Immature natural killer cell (primary cell): ENCODE results near the gene VPS51. TPM values are rescaled to one million over a fixed set of nuclear protein-coding genes. Genes with fewer than 3 reads are reported as not detected.

ENCODE experiments used
- DNase-seq, 3 donors: peaks; one replicate each; pipeline ENCODE4 v3.0.0; 2022; ENCODE audit warnings: mixed read lengths in 1 of 3
- H3K27ac Mint-ChIP-seq, 6 donors: one replicate each; pipeline ENCODE4 v1.8.0; 2020; ENCODE audit warnings: mixed read lengths in 6 of 6, mild to moderate bottlenecking in 5 of 6, inconsistent platforms in 4 of 6, moderate library complexity in 3 of 6
- H3K27me3 Mint-ChIP-seq, 3 donors: one replicate each; pipeline ENCODE4 v1.8.0; 2020 to 2021; ENCODE audit warnings: low read depth in 3 of 3, mild to moderate bottlenecking in 3 of 3, mixed read lengths in 3 of 3, moderate library complexity in 3 of 3, inconsistent platforms in 1 of 3
- H3K36me3 Mint-ChIP-seq, 3 donors: one replicate each; pipeline ENCODE4 v1.8.0; 2020; ENCODE audit warnings: mixed read lengths in 3 of 3, inconsistent platforms in 2 of 3, mild to moderate bottlenecking in 2 of 3
- H3K4me1 Mint-ChIP-seq, 2 donors: one replicate each; pipeline ENCODE4 v1.8.0; 2020; ENCODE audit warnings: inconsistent platforms in 2 of 2, mild to moderate bottlenecking in 2 of 2, mixed read lengths in 2 of 2, moderate library complexity in 1 of 2
- H3K4me3 Mint-ChIP-seq, 5 donors: one replicate each; pipeline ENCODE4 v1.8.0; 2020; ENCODE audit warnings: mild to moderate bottlenecking in 5 of 5, mixed read lengths in 5 of 5, inconsistent platforms in 3 of 5, moderate library complexity in 3 of 5
- H3K9me3 Mint-ChIP-seq, 6 donors: one replicate each; pipeline ENCODE4 v1.8.0; 2020; ENCODE audit warnings: mild to moderate bottlenecking in 6 of 6, mixed read lengths in 6 of 6, inconsistent platforms in 4 of 6, moderate library complexity in 3 of 6
- polyA plus RNA-seq, 3 donors: library from polyadenylated mRNA; unstranded; fragments of 300-500 nt; fragmentation: Illumina TruSeq; gene quantifications; one replicate each; pipeline ENCODE4 v1.2.3, GENCODE V29; 2021

Gene VPS51
- 100 to 1,000 TPM in 1 of 3 donors, 10 to 100 TPM in 2; 70.3 to 102 (median 87.7) TPM for polyA plus RNA-seq

DNA sequence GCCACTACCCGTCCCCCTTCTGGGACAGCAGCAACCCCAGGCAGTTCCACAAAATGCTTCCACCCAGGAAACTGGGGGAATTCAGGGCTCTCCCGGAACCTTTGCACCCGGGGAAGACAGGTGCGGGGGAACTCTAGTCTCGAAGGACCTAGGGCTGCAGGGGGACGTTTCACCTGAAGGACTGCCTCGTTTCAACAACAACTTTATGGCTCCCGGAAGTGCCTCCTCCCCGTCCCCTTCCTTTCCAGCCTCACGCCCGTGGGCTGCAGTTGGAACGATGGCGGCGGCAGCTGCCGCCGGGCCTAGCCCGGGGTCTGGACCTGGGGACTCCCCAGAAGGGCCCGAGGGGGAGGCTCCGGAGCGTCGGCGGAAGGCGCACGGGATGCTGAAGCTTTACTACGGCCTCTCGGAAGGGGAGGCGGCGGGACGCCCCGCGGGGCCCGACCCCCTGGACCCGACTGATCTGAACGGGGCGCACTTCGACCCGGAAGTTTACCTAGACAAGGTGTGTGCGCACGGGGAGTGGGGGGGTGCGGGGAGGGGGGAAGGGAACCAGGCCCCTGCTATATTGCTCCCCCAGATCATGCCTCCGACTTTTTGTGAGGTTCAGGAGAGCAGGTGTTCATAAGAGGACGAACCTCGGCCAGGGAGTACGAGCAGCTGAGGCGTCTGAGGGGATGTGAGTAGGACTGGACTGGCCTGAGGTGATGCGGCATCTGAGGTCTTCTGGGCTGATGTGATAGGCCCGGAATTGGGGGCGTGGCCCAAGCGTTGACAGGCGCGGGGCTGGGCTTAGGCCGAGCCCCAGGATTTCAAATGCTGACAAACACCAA lies at the start of gene VPS51:
Gene VPS51 (plus strand): TSS at position 241 of the 833 bp plus-strand sequence. CDS start 37 bp downstream, at position 278.
- Mint-ChIP-seq H3K4me3 (peak within 1 kb of the TSS; percentile 91 to 96 (median 94)), H3K36me3 (no peaks in the 10 kb centered on the region), H3K27ac (peak within 1 kb of the TSS; percentile 83 to 96 (median 95)), H3K27me3 (peaks cover 0 to 9% (median 7%) of the 10 kb centered on the region in 3 donors), H3K4me1 (peaks cover 18 to 27% of the 10 kb centered on the region in 2 donors), H3K9me3 (no peaks in the 10 kb centered on the region)
- peak; percentile 82 to 86 (median 86) for DNase-seq

DNA sequence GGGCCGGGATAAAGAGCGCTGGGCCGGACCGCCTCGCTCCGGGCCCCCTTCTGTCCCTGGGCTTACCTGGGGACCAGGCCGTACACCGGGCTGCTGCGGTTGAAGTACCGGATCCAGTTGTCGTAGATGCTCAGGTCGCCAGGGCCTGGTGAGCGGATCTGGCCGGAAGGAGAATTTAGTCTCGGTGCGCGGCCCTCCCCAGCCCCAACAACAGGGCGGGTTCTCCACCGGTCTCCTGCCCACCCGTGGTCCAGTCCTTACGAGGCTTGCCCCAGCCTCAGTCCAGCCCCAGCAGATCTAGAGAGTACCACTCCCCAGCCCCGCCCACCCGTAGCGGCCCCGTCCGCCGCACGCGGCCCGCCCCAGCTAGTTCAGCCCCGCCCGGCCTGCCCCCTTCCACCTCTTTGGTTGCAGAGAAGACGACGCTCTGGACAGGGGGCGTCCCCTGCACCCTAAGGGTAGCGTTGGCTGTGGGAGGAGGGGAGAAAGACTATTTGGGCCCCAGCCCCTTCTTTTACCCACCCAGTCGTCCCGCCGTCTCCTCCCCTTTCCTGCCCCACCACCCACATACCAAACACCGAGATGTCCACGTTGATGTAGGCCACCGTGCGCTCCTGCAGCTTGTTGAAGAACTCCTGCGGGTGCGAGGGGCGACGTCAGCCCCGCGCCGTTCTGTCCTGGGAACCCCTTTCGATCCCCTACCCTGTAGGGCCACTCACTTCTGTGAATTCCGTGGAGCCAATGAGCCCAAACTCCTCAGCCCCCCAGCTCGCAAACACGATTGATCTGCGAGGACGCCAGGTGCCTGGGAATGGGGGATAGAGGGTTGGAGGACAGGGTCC lies 48.2 kb upstream of the VPS51 start:
- H3K36me3 Mint-ChIP-seq, result peaks cover 0 to 4% (median 0%) of the 10 kb centered on the region in 3 donors
- peaks cover 22 to 24% of the 10 kb centered on the region in 2 donors for H3K4me1 Mint-ChIP-seq
- peaks cover 0 to 6% (median 3%) of the 10 kb centered on the region in 3 donors for H3K27me3 Mint-ChIP-seq
- peak overlapping the region; percentile 85 to 98 (median 96) for H3K4me3 Mint-ChIP-seq
- H3K9me3 Mint-ChIP-seq, result no peaks in the 10 kb centered on the region
- H3K27ac Mint-ChIP-seq, result peak overlapping the region; percentile 68 to 94 (median 88)
- DNase-seq, result peak; percentile 25 to 36 (median 33)

GRCh38 chr11:65051398-65051858 lies 44.6 kb upstream of the VPS51 start:
- Mint-ChIP-seq H3K4me1 (peaks cover 19 to 20% of the 10 kb centered on the region in 2 donors), H3K4me3 (no peak overlapping the region), H3K27me3 (peaks cover 3 to 7% (median 4%) of the 10 kb centered on the region in 3 donors), H3K36me3 (no peaks in the 10 kb centered on the region), H3K27ac (no peak overlapping the region), H3K9me3 (no peaks in the 10 kb centered on the region)
- DNase-seq, result no peak

GRCh38 chr11:65053827-65054508 lies 42.0 kb upstream of the VPS51 start:
- no peaks in the 10 kb centered on the region for H3K4me1 Mint-ChIP-seq
- no peaks in the 10 kb centered on the region for H3K9me3 Mint-ChIP-seq
- DNase-seq, result no peak
- H3K36me3 Mint-ChIP-seq, result no peaks in the 10 kb centered on the region
- no peak overlapping the region for H3K4me3 Mint-ChIP-seq
- peaks cover 0 to 4% (median 3%) of the 10 kb centered on the region in 3 donors for H3K27me3 Mint-ChIP-seq
- peak overlapping the region in 2 of 6 donors; percentile 30 to 73 for H3K27ac Mint-ChIP-seq

- H3K4me3 Mint-ChIP-seq, result no peak overlapping the region
- no peaks in the 10 kb centered on the region for H3K4me1 Mint-ChIP-seq
- peaks cover 0 to 4% (median 3%) of the 10 kb centered on the region in 3 donors for H3K27me3 Mint-ChIP-seq
- H3K27ac Mint-ChIP-seq, result no peak overlapping the region
- DNase-seq, result no peak
- H3K36me3 Mint-ChIP-seq, result no peaks in the 10 kb centered on the region
- no peaks in the 10 kb centered on the region for H3K9me3 Mint-ChIP-seq
These were observed 40.5 kb upstream of the VPS51 start for GRCh38 chr11:65055538-65055937.

- Mint-ChIP-seq H3K36me3 (no peaks in the 10 kb centered on the region), H3K27ac (no peak overlapping the region), H3K4me1 (no peaks in the 10 kb centered on the region), H3K9me3 (no peaks in the 10 kb centered on the region), H3K4me3 (no peak overlapping the region), H3K27me3 (peaks cover 1 to 4% (median 3%) of the 10 kb centered on the region in 3 donors)
- DNase-seq, result no peak
These were observed 39.0 kb upstream of the VPS51 start for GRCh38 chr11:65056999-65057398.

- peaks cover 1 to 4% (median 3%) of the 10 kb centered on the region in 3 donors for H3K27me3 Mint-ChIP-seq
- DNase-seq, result no peak
- no peaks in the 10 kb centered on the region for H3K36me3 Mint-ChIP-seq
- H3K9me3 Mint-ChIP-seq, result no peaks in the 10 kb centered on the region
- no peak overlapping the region for H3K27ac Mint-ChIP-seq
- H3K4me3 Mint-ChIP-seq, result no peak overlapping the region
- H3K4me1 Mint-ChIP-seq, result no peaks in the 10 kb centered on the region
These were observed 38.5 kb upstream of the VPS51 start for GRCh38 chr11:65057526-65057925.

DNA sequence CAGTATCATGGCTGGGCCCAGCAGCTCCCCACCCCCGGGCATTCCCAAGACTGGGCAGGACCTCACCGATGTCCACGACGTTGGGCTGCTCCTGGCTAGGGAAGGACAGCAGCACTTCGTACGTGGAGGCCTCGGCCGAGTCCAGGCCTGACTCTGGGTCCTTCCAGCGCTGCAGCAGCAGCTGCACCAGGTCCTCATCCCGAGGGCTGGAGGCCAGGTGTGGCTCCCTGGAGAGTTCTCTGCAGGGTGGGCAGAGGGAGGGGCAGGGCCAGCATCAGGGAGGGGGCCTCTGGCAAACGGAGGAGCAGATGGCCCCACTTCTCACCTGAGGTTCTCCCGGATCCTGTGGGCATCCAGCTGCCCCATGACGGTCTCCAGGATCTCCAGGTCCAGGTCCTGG lies 38.0 kb upstream of the VPS51 start:
- Mint-ChIP-seq H3K4me1 (no peaks in the 10 kb centered on the region), H3K9me3 (no peaks in the 10 kb centered on the region), H3K27me3 (peaks cover 1 to 5% (median 4%) of the 10 kb centered on the region in 3 donors), H3K36me3 (no peaks in the 10 kb centered on the region), H3K4me3 (no peak overlapping the region), H3K27ac (no peak overlapping the region)
- DNase-seq, result no peak

DNA sequence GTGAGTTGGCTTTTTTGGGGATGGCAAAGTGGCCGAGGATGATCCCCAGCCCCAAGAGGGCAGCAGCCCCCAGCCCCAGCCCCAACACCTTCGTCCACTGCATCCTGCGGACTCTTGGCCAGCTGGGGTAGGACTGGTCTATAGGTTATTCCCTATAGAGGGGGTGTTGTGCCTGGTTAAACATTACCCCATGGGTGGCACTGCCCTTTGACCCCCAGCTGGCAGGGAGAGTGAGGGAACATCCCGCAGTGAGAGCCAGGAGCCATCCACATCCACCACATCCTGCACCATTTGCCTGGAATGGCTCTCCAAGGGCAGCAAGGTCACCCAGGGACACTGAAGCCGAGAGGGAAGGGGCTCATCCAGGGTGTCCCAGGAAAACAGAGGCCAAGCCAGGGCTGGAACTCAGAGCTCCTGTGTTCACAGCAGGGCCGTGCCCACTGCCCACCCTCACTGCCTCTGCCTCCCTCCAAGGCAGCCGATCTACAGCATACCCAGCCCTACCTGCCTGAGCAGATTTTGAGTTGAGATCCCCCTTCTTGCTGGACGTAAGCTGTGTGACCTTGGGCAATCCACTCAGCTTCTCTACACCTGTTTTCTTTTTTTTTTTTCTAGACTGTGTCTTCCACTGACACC lies 37.5 kb upstream of the VPS51 start, which contains the start of gene NAALADL1:
Gene NAALADL1 (minus strand): TSS at position 135 of the 636 bp plus-strand sequence. CDS start 32 bp downstream, at position 103.
- Mint-ChIP-seq H3K4me1 (no peaks in the 10 kb centered on the region), H3K27ac (no peak within 1 kb of the TSS), H3K27me3 (peaks cover 1 to 5% (median 4%) of the 10 kb centered on the region in 3 donors), H3K9me3 (no peaks in the 10 kb centered on the region), H3K36me3 (no peaks in the 10 kb centered on the region), H3K4me3 (no peak within 1 kb of the TSS)
- no peak for DNase-seq

DNA sequence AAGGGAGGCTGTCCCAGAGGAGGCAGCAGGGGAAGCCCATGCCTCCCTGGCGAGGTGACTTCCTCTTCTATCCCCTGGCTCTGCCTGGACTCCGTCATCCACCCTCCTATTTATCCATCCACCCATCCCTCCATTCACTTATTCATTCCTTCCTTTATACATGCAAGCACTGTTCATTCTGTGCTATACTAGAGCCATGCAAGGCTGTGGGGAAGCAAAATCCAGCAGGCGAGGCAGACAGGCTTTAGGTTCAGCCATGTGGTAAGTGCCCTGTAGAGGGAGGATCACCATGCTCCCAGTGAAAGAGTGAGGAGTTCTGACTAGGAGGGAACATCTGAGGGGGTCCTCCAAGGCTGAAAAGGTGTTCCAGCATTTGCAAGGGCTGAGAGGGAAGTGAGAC lies 36.5 kb upstream of the VPS51 start:
- Mint-ChIP-seq H3K27me3 (peaks cover 0 to 2% (median 1%) of the 10 kb centered on the region in 3 donors), H3K4me3 (no peak overlapping the region), H3K27ac (no peak overlapping the region), H3K4me1 (no peaks in the 10 kb centered on the region), H3K9me3 (no peaks in the 10 kb centered on the region), H3K36me3 (no peaks in the 10 kb centered on the region)
- no peak for DNase-seq

- Mint-ChIP-seq H3K4me1 (no peaks in the 10 kb centered on the region), H3K27ac (no peak overlapping the region), H3K36me3 (no peaks in the 10 kb centered on the region), H3K27me3 (peaks cover 0 to 2% (median 1%) of the 10 kb centered on the region in 3 donors), H3K9me3 (no peaks in the 10 kb centered on the region), H3K4me3 (no peak overlapping the region)
- DNase-seq, result no peak
These were observed 35.8 kb upstream of the VPS51 start for GRCh38 chr11:65059959-65060824.

DNA sequence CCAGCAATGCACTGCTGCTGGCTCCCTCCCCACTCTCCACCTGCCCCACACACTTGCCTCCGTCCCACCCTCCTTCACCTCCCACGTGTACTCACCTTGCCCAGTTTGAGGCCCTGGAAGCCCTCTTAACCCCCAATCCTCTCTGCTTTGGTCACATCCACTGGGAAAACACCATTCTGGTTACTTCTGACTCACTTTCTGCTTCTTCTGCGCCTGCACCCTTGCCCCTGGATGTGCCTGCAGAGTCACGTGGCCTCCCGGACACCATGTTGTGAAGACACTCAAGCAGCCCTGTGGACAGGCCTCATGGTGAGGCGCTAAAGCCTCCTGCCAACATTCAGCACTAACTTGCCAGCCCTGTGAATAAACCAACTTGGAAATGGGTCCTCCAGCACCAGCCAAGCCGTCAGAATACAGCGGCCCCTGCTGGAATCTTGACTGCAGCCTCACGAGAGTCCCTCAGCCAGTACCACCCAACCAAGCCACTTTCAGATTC lies 35.1 kb upstream of the VPS51 start:
- Mint-ChIP-seq H3K27me3 (peaks cover 0 to 2% (median 1%) of the 10 kb centered on the region in 3 donors), H3K9me3 (no peaks in the 10 kb centered on the region), H3K4me1 (no peaks in the 10 kb centered on the region), H3K36me3 (no peaks in the 10 kb centered on the region), H3K4me3 (no peak overlapping the region), H3K27ac (no peak overlapping the region)
- DNase-seq, result no peak
